ENCODE results near the gene PRICKLE1. TPM values are rescaled to one million over a fixed set of nuclear protein-coding genes. Genes with fewer than 3 reads are reported as not detected.

The PRICKLE1 gene
- total RNA-seq, 1 donor from 2014 or later: 6.4 TPM

- no peak for DNase-seq
- Mint-ChIP-seq H3K36me3 (ENCODE audit: unreplicated experiment) (no peaks in the 10 kb centered on the region), H3K4me1 (ENCODE audit: low read depth, unreplicated experiment) (no peaks in the 10 kb centered on the region), H3K27me3 (ENCODE audit: unreplicated experiment) (peaks cover 4% of the 10 kb centered on the region), H3K4me3 (ENCODE audit: unreplicated experiment) (no peak overlapping the region), H3K27ac (ENCODE audit: unreplicated experiment) (no peak overlapping the region), H3K9me3 (ENCODE audit: unreplicated experiment) (no peaks in the 10 kb centered on the region)
- no peak for TF ChIP-seq CTCF (IDR thresholded peaks at IDR 0.05; ENCODE audit: partially characterized antibody, unreplicated experiment)
Measured at GRCh38 chr12:42534184-42534838, 55.2 kb downstream of the PRICKLE1 start.

GRCh38 chr12:42530284-42530683 lies 59.3 kb downstream of the PRICKLE1 start:
- H3K9me3 Mint-ChIP-seq (ENCODE audit: unreplicated experiment): no peaks in the 10 kb centered on the region
- H3K27me3 Mint-ChIP-seq (ENCODE audit: unreplicated experiment): peaks cover 1% of the 10 kb centered on the region
- H3K4me3 Mint-ChIP-seq (ENCODE audit: unreplicated experiment): no peak overlapping the region
- no peak for TF ChIP-seq CTCF (IDR thresholded peaks at IDR 0.05; ENCODE audit: partially characterized antibody, unreplicated experiment)
- H3K4me1 Mint-ChIP-seq (ENCODE audit: low read depth, unreplicated experiment): no peaks in the 10 kb centered on the region
- no peak overlapping the region for H3K27ac Mint-ChIP-seq (ENCODE audit: unreplicated experiment)
- no peak for DNase-seq
- H3K36me3 Mint-ChIP-seq (ENCODE audit: unreplicated experiment): no peaks in the 10 kb centered on the region

- Mint-ChIP-seq H3K27ac (ENCODE audit: unreplicated experiment) (no peak overlapping the region), H3K4me1 (ENCODE audit: low read depth, unreplicated experiment) (no peaks in the 10 kb centered on the region)
- DNase-seq: no peak
Measured at GRCh38 chr12:42525444-42525843, 64.1 kb downstream of the PRICKLE1 start.

GRCh38 chr12:42524716-42525115 lies 64.8 kb downstream of the PRICKLE1 start:
- no peaks in the 10 kb centered on the region for H3K9me3 Mint-ChIP-seq (ENCODE audit: unreplicated experiment)
- H3K27ac Mint-ChIP-seq (ENCODE audit: unreplicated experiment): no peak overlapping the region
- no peaks in the 10 kb centered on the region for H3K36me3 Mint-ChIP-seq (ENCODE audit: unreplicated experiment)
- no peaks in the 10 kb centered on the region for H3K27me3 Mint-ChIP-seq (ENCODE audit: unreplicated experiment)
- no peaks in the 10 kb centered on the region for H3K4me1 Mint-ChIP-seq (ENCODE audit: low read depth, unreplicated experiment)
- no peak for TF ChIP-seq CTCF (IDR thresholded peaks at IDR 0.05; ENCODE audit: partially characterized antibody, unreplicated experiment)
- no peak overlapping the region for H3K4me3 Mint-ChIP-seq (ENCODE audit: unreplicated experiment)
- DNase-seq: no peak

More at GRCh38 chr12:42525444-42525843, 64.1 kb downstream of the PRICKLE1 start:
- Mint-ChIP-seq H3K4me3 (ENCODE audit: unreplicated experiment) (no peak overlapping the region), H3K36me3 (ENCODE audit: unreplicated experiment) (no peaks in the 10 kb centered on the region), H3K9me3 (ENCODE audit: unreplicated experiment) (no peaks in the 10 kb centered on the region), H3K27me3 (ENCODE audit: unreplicated experiment) (no peaks in the 10 kb centered on the region)
- TF ChIP-seq CTCF (IDR thresholded peaks at IDR 0.05; ENCODE audit: partially characterized antibody, unreplicated experiment): no peak

GRCh38 chr12:42516573-42516972 lies 73.0 kb downstream of the PRICKLE1 start:
- Mint-ChIP-seq H3K36me3 (ENCODE audit: unreplicated experiment) (no peaks in the 10 kb centered on the region), H3K4me3 (ENCODE audit: unreplicated experiment) (no peak overlapping the region), H3K9me3 (ENCODE audit: unreplicated experiment) (peaks cover 2% of the 10 kb centered on the region), H3K4me1 (ENCODE audit: low read depth, unreplicated experiment) (no peaks in the 10 kb centered on the region), H3K27ac (ENCODE audit: unreplicated experiment) (no peak overlapping the region), H3K27me3 (ENCODE audit: unreplicated experiment) (no peaks in the 10 kb centered on the region)
- DNase-seq: no peak
- no peak for TF ChIP-seq CTCF (IDR thresholded peaks at IDR 0.05; ENCODE audit: partially characterized antibody, unreplicated experiment)

Data from glutamatergic neuron (in vitro differentiated cells).